GM18951 (cell line): ENCODE measurements around the gene SIGLEC8.

Experiments used
- POLR2A ChIP-seq: IDR thresholded peaks from 4 replicates; pipeline ENCODE4 v1.6.1; 2011; ENCODE audit warnings: mild to moderate bottlenecking; ENCODE audit not compliant: insufficient read length, insufficient read depth; ENCODE audit errors: extremely low read depth
- in situ Hi-C: fragments of 300-500 bp; cut with MboI; formaldehyde crosslinking; loops from one replicate; pipeline ENCODE4 v1.12.0; 2022; ENCODE audit warnings: low sequenced_read_pairs, mixed read lengths, inconsistent platforms; ENCODE audit not compliant: unreplicated experiment

SIGLEC8 gene

GRCh38 chr19:51485960-51486660 lies 27.9 kb upstream of the SIGLEC8 start:
- in situ Hi-C loops, result no loop called here
- TF ChIP-seq POLR2A, result no peak

DNA sequence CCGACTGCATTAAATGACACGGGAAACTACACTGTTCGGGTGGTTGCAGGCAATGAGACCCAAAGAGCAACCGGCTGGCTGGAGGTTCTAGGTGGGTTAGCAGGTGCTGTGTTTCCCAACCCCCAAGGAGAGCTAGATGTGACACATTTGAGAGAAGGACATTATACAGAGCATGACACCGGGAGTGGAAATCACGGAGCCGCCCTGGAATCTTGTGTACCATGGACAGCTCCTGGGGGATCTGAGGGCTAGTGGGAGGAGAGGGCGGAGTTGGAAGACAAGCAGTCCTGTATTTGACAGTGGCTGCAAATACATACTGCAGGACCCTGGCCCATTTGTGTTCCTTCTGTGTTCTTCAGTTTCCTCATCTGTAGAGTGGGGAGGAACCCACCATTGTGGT lies 22.3 kb upstream of the SIGLEC8 start:
- in situ Hi-C loops, result no loop called here
- no peak for TF ChIP-seq POLR2A

DNA sequence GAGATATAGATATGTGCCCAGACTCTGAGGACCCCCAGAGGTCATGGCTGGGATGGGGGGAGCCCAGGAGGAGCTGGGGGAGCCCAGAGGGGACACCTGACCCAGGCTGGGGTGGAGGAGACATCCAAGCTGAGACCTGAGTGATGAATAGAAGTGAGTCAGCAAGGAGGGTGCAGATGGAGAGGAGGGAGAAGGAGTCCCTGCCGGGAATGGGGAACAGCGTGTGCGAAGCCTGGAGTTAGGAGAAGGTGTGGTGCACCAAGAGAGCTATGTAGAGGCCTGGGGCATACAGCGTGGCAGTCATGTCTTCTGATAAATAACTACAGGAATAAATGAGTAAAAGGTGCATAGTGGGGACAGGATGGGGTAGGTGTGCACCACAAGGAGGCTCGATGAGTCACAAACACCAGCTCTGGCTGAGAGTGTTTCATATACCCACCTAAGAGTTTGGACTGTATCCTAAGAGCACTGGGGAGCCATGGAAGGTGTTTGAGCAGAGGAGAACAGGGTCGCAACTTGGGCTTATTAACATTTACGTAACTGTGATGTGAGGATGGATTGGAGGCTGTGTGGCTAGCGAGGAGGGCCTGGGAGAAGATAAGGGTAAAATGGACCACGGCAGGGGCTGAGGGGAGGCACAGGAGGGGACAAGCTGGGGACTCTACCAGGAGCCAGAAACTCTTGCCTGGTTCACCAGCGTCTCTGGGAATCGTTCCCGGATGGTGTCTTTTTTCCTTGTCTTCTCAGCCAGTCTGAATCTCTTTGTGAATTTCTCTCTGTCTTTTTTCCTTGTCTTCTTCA lies 21.5 kb upstream of the SIGLEC8 start:
- TF ChIP-seq POLR2A, result no peak
- in situ Hi-C loops, result no loop called here

GRCh38 chr19:51478381-51479234 lies 20.4 kb upstream of the SIGLEC8 start, which contains the start of gene CEACAM18:
Gene CEACAM18, plus strand, starts transcription at chr19:51478539.
- TF ChIP-seq POLR2A, result no peak
- in situ Hi-C loops, result no loop called here

GRCh38 chr19:51477344-51477743 lies 19.1 kb upstream of the SIGLEC8 start:
- in situ Hi-C loops, result no loop called here
- no peak for TF ChIP-seq POLR2A

DNA sequence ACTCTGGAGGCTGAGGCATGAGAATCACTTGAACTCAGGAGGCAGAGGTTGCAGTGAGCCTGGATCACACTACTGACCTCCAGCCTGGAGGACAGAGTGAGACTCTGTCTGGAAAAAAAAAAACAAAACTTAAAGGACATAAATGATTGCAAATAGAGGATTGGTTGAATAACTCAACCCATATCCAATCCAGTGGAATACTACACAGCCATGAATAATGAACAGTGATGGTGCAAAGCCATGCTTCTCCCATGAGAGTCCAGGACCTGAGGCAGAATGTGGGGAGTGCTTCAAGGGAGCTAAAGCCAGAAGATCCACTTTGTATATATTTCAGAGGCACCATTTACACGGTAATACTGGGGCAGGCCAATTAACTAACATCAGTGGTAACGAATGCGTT lies 17.9 kb upstream of the SIGLEC8 start:
- no peak for TF ChIP-seq POLR2A
- in situ Hi-C loops, result no loop called here

- in situ Hi-C loops, result loop anchor here (5.0 kb wide), 1 partner anchor 184 kb away; no protein-coding TSS in a partner anchor
- TF ChIP-seq POLR2A, result no peak
These were observed 14.9 kb upstream of the SIGLEC8 start for GRCh38 chr19:51473009-51473707.

DNA sequence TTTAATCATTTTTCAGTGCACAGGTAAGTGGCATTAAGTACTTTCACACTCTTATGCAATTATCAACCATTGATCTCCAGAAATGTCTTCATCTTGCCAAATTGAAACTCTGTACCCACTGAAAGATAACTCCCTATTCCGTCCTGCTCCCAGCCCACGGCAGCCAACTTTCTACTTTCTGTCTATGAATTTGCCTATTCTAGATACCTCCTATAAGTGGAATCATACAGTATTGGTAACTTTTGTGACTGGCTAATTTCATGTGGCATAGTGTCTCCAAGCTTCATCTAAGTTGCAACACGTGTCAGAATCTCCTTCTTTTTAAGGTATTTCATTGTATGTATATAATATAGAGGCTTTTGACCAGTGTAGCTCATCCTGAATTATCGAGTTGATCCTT lies 14.4 kb upstream of the SIGLEC8 start:
- no peak for TF ChIP-seq POLR2A

GRCh38 chr19:51471527-51471926 lies 13.3 kb upstream of the SIGLEC8 start:
- in situ Hi-C loops, result loop anchor here (5.0 kb wide), 1 partner anchor 186 kb away; no protein-coding TSS in a partner anchor
- no peak for TF ChIP-seq POLR2A

More for the DNA sequence above, 14.4 kb upstream of the SIGLEC8 start:
- in situ Hi-C loops, result loop anchor here (5.0 kb wide), 1 partner anchor 185 kb away; no protein-coding TSS in a partner anchor

DNA sequence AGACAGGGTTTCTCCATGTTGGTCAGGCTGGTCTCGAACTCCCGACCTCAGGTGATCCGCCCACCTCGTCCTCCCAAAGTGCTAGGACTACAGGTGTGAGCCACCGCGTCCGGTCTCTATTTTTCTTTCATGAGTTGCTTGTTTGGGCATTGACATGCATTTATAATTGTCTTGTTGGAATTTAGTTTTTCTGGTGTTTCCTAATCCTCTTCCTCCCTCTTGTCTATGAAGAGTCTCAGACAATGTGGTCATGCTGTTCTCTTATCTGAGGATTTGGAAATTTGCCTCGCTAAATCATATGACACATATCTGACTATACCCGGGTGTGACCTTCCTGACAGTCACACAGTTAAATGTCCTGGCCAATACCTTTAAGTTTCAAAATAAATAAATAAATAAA lies 12.7 kb upstream of the SIGLEC8 start:
- no peak for TF ChIP-seq POLR2A
- in situ Hi-C loops, result loop anchor here (5.0 kb wide), 1 partner anchor 186 kb away; no protein-coding TSS in a partner anchor

- in situ Hi-C loops, result loop anchor here (5.0 kb wide), 1 partner anchor 188 kb away; no protein-coding TSS in a partner anchor
These were observed 11.4 kb upstream of the SIGLEC8 start for GRCh38 chr19:51469629-51470028.

DNA sequence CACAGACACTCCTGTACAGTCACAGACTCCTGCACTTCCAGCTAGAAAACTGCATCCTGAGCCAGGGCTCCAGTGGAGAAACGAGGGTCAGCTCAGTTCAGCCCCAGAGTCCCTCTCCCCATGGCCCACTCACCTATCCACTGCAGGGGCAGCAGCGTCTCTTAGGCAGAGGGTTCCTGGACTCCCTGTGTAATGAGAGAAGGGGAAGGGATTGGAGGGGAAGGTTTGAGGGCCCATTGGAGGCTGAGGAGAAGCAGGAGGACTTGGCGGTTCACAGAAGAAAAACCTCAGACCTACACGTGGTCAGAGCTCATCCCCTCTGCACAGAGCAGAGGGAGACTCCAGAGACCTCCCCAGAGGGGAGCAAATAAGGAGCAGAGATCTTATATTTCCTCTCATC lies 10.9 kb upstream of the SIGLEC8 start:
- TF ChIP-seq POLR2A, result no peak
- in situ Hi-C loops, result no loop called here

More at GRCh38 chr19:51469629-51470028, 11.4 kb upstream of the SIGLEC8 start:
- no peak for TF ChIP-seq POLR2A
